Colonic mucosa (tissue), 4 donors: ENCODE measurements around the gene MTA3. TPM values are rescaled to one million over a fixed set of nuclear protein-coding genes. Genes with fewer than 3 reads are reported as not detected.

Source experiments
- DNase-seq: peaks from one replicate; pipeline ENCODE4 v3.0.0-alpha.2; 2020
- H3K27ac ChIP-seq: fragments of 200-600 bp; one replicate; pipeline ENCODE4 v1.8.0; 2021
- H3K27me3 ChIP-seq: fragments of 200-600 bp; one replicate; pipeline ENCODE4 v1.8.0; 2021
- H3K36me3 ChIP-seq: fragments of 200-600 bp; one replicate; pipeline ENCODE4 v1.8.0; 2021
- H3K4me1 ChIP-seq: fragments of 200-600 bp; one replicate; pipeline ENCODE4 v1.8.0; 2021; ENCODE audit warnings: mild to moderate bottlenecking
- H3K4me3 ChIP-seq: fragments of 200-600 bp; one replicate; pipeline ENCODE4 v1.8.0; 2021
- H3K9ac ChIP-seq, 2 donors: one replicate each; pipeline ENCODE4 v1.7.0; 2013; ENCODE audit warnings: control low read depth in 2 of 2, low read depth in 2 of 2, low read length in 2 of 2
- H3K9me3 ChIP-seq: fragments of 200-600 bp; one replicate; pipeline ENCODE4 v1.8.0; 2021
- CTCF ChIP-seq: fragments of 200-600 bp; IDR thresholded peaks from one replicate; pipeline ENCODE4 v1.8.0; 2022; ENCODE audit warnings: antibody characterized with exemption, mild to moderate bottlenecking
- intact Hi-C: fragments of 100-400 bp; cut with DNase I; formaldehyde crosslinking; loops from one replicate; pipeline ENCODE4 v1.14.1; 2022
- total RNA-seq, 2 donors: library from RNA; stranded (reverse); fragmentation: NEBNext Ultra II Directional in 1 of 2; extraction: Animal tissue kit (Norgen Biotek cat#: 25700) in 1 of 2; gene quantifications; one replicate each; pipeline ENCODE4 v1.2.1, GENCODE V29; 2021
- donor health status: healthy.
- donor health status: DM: no; HTN: no; CAD: no.
- donor health status: DM: no; HTN: no; CAD: no.

MTA3 gene
- total RNA-seq, 2 donors from 2014 or later: 41.4 to 46.2 TPM

DNA sequence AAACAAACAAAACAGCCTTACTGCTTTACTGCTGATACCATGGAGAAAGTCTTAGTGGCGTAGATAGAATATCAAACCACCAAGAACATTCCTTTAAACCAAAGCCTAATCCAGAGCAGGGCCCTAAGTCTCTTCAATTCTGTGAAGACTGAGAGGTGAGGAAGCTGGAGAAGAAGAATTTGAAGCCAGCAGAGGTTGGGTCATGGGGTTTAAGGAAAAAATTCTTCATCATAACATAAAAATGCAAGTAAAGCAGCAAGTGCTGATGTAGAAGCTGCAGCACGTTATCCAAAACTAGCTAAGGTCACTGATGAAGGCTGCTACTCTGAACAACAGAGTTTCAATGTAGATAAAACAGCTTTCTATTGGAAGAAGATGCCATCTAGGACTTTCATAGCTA lies 77.1 kb downstream of the MTA3 start:
- Histone ChIP-seq H3K9me3 (no peaks in the 10 kb centered on the region), H3K36me3 (no peaks in the 10 kb centered on the region), H3K4me3 (no peak overlapping the region)

DNA sequence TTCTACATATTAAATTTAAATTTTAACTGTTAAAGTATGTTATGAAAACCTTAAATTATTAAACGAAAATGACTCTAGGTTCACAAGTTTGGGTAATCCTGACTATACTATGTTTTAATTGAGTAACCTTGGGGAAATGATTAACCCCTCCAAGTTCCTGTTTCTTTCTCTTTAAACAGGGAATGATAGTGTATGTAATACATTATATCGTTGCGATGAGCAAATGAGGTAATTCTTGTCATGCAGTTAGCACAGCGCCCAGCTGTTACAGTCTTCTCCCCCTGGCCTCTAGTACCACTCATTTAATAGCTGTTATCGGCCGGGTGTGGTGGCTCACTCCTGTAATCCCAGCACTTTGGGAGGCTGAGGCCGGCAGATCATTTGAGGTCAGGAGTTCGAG lies 80.4 kb downstream of the MTA3 start:
- intact Hi-C loops: no loop called here
- H3K36me3 ChIP-seq: no peaks in the 10 kb centered on the region
- H3K4me1 ChIP-seq: peaks cover under 1% of the 10 kb centered on the region
- no peak for DNase-seq
- no peaks in the 10 kb centered on the region for H3K9me3 ChIP-seq
- no peak for TF ChIP-seq CTCF
- no peak overlapping the region for H3K9ac ChIP-seq
- no peaks in the 10 kb centered on the region for H3K27me3 ChIP-seq
- no peak overlapping the region for H3K4me3 ChIP-seq
- H3K27ac ChIP-seq: no peak overlapping the region

More for the DNA sequence above, 77.1 kb downstream of the MTA3 start:
- intact Hi-C loops: no loop called here
- Histone ChIP-seq H3K27me3 (no peaks in the 10 kb centered on the region), H3K9ac (no peak overlapping the region), H3K4me1 (peaks cover 3% of the 10 kb centered on the region), H3K27ac (no peak overlapping the region)
- no peak for DNase-seq
- no peak for TF ChIP-seq CTCF

- intact Hi-C loops: no loop called here
- H3K9ac ChIP-seq: no peak overlapping the region
- TF ChIP-seq CTCF: no peak
- no peaks in the 10 kb centered on the region for H3K4me1 ChIP-seq
- no peak overlapping the region for H3K27ac ChIP-seq
- no peak overlapping the region for H3K4me3 ChIP-seq
- H3K27me3 ChIP-seq: no peaks in the 10 kb centered on the region
- H3K36me3 ChIP-seq: no peaks in the 10 kb centered on the region
- no peak for DNase-seq
- no peaks in the 10 kb centered on the region for H3K9me3 ChIP-seq
Measured at GRCh38 chr2:42651057-42651456, 82.6 kb downstream of the MTA3 start.

DNA sequence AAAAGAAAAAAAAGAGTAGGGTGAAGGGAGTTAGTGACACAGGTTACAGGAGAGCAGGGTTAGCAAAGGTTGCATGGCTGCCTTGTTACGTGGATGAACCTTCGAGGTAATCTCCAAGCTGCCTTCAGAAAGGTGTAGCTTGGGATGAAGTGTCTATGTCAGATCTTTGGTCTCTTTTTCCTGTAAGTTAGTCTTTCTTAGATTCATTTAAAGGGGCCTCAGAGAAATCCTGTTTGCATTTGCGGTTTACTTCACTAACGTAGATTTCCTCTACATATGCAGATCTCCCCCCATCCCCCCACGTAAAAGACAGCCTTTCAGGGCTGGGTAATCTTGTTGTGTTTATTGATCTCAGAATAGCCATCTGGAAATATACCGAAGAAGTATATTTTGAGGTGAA lies 83.7 kb downstream of the MTA3 start:
- no peak for DNase-seq
- no peaks in the 10 kb centered on the region for H3K36me3 ChIP-seq
- no peak for TF ChIP-seq CTCF
- H3K4me1 ChIP-seq: no peaks in the 10 kb centered on the region
- H3K9ac ChIP-seq: no peak overlapping the region
- no peak overlapping the region for H3K27ac ChIP-seq
- no peaks in the 10 kb centered on the region for H3K9me3 ChIP-seq
- H3K27me3 ChIP-seq: no peaks in the 10 kb centered on the region
- intact Hi-C loops: no loop called here
- H3K4me3 ChIP-seq: no peak overlapping the region

GRCh38 chr2:42653039-42653438 lies 84.6 kb downstream of the MTA3 start:
- no peak overlapping the region for H3K4me3 ChIP-seq
- H3K36me3 ChIP-seq: no peaks in the 10 kb centered on the region
- H3K27me3 ChIP-seq: no peaks in the 10 kb centered on the region
- H3K27ac ChIP-seq: no peak overlapping the region
- H3K9ac ChIP-seq: no peak overlapping the region
- TF ChIP-seq CTCF: no peak
- H3K9me3 ChIP-seq: no peaks in the 10 kb centered on the region
- no peaks in the 10 kb centered on the region for H3K4me1 ChIP-seq
- intact Hi-C loops: no loop called here
- no peak for DNase-seq

GRCh38 chr2:42653908-42654445 lies 85.5 kb downstream of the MTA3 start:
- no peak for DNase-seq
- Histone ChIP-seq H3K4me3 (no peak overlapping the region), H3K27me3 (no peaks in the 10 kb centered on the region), H3K27ac (no peak overlapping the region), H3K9me3 (no peaks in the 10 kb centered on the region), H3K36me3 (no peaks in the 10 kb centered on the region), H3K9ac (no peak overlapping the region), H3K4me1 (no peaks in the 10 kb centered on the region)
- no peak for TF ChIP-seq CTCF
- intact Hi-C loops: no loop called here
